Gastroesophageal sphincter (tissue), 4 donors: ENCODE results near the gene SERTM2. TPM values are rescaled to one million over a fixed set of nuclear protein-coding genes. Genes with fewer than 3 reads are reported as not detected.

Source experiments
- ATAC-seq: fragments of 150-250 bp; one replicate; pipeline ENCODE4 v1.9.1; 2016; ENCODE audit warnings: mild to moderate bottlenecking, moderate library complexity
- H3K27ac ChIP-seq, 4 donors: fragments of 200-600 bp; sonication (generic) in 3 of 4; 1 replicate in 3 of 4; 2 replicates in 1 of 4; pipeline ENCODE4 v1.5.1; 2016 to 2019
- H3K27me3 ChIP-seq: fragments of 200-600 bp; sonication (generic); one replicate; pipeline ENCODE4 v1.5.1; 2019
- H3K36me3 ChIP-seq, 2 donors: fragments of 200-600 bp; sonication (generic); one replicate each; pipeline ENCODE4 v1.5.1; 2019; ENCODE audit warnings: control low read depth in 1 of 2
- H3K4me1 ChIP-seq, 3 donors: fragments of 200-600 bp; sonication (generic); 1 replicate in 2 of 3; 2 replicates in 1 of 3; pipeline ENCODE4 v1.5.1; 2016 to 2019; ENCODE audit warnings: control low read depth in 2 of 3
- H3K4me3 ChIP-seq, 2 donors: fragments of 200-600 bp; sonication (generic); one replicate each; pipeline ENCODE4 v1.5.1; 2019; ENCODE audit warnings: mild to moderate bottlenecking in 1 of 2, moderate library complexity in 1 of 2
- H3K9me3 ChIP-seq, 3 donors: fragments of 200-600 bp; sonication (generic); one replicate each; pipeline ENCODE4 v1.5.1; 2017 to 2019; ENCODE audit warnings: control low read depth in 2 of 3
- EP300 ChIP-seq: sonication (generic); formaldehyde crosslinking; IDR thresholded peaks from one replicate; pipeline ENCODE4 v1.6.1; 2017; ENCODE audit warnings: antibody characterized with exemption, mild to moderate bottlenecking
- POLR2A ChIP-seq, 2 donors: fragments of 450-650 bp; IDR thresholded peaks; one replicate each; pipeline ENCODE4 v1.6.1; 2017; ENCODE audit warnings: antibody characterized with exemption in 2 of 2, mild to moderate bottlenecking in 2 of 2, moderate library complexity in 1 of 2
- POLR2AphosphoS5 ChIP-seq: sonication (generic); formaldehyde crosslinking; IDR thresholded peaks from one replicate; pipeline ENCODE4 v1.6.1; 2017; ENCODE audit warnings: antibody characterized with exemption
- WGBS, 2 donors: methylation state at CpG; one replicate each; pipeline ENCODE4 v1.1.5; 2018; ENCODE audit warnings: low coverage in 1 of 2; 5-methylcytosine and 5-hydroxymethylcytosine counted together
- total RNA-seq, 4 donors: library from RNA; depleted of rRNA; stranded (reverse); fragments of >200 nt; gene quantifications; one replicate each; pipeline ENCODE4 v1.1.0, GENCODE V29; 2016
- TF ChIP-seq, protein P1 (sequence below), 4 experiments: fragments of 200-600 bp in 2 of 4; fragments of 450-650 bp in 2 of 4; sonication (generic) in 1 of 4; IDR thresholded peaks; one replicate each; pipeline ENCODE4 v1.5.1; 2017 to 2019; ENCODE audit warnings: antibody characterized with exemption in 4 of 4, mild to moderate bottlenecking in 2 of 4, moderate library complexity in 2 of 4

The SERTM2 gene
- total RNA-seq, 4 donors from 2014 or later, result 5.7 TPM; not detected in 3

DNA sequence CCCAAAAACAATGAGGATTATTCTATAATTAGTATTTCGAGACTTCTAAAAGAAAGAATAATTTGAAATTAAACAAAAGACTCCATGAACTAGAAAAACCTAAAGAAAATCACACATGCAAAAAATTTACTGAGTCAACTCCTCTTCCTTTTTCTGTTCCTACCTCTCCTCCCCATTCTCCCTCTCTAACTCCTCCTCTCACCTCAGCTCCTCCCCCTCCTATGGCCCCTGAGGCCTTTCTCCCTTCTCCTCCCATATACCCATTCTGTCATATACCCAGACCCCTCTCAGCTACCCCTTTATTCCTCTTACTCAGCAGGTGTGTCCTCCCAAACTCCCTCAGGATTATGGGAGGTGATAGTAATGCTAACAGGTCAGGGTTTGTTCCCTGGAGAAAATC, 57.4 kb downstream of the SERTM2 start:
- ATAC-seq, result no peak
- Histone ChIP-seq H3K4me1 (no peaks in the 10 kb centered on the region), H3K36me3 (no peaks in the 10 kb centered on the region), H3K4me3 (no peak overlapping the region), H3K27ac (no peak overlapping the region), H3K9me3 (no peaks in the 10 kb centered on the region), H3K27me3 (no peaks in the 10 kb centered on the region)
- WGBS, 2 donors, result 67 to 75% methylated on average over 1 of the region's 1 CpG
- TF ChIP-seq POLR2A (IDR thresholded peaks at IDR 0.05), result no peak
- TF ChIP-seq, protein P1, sequence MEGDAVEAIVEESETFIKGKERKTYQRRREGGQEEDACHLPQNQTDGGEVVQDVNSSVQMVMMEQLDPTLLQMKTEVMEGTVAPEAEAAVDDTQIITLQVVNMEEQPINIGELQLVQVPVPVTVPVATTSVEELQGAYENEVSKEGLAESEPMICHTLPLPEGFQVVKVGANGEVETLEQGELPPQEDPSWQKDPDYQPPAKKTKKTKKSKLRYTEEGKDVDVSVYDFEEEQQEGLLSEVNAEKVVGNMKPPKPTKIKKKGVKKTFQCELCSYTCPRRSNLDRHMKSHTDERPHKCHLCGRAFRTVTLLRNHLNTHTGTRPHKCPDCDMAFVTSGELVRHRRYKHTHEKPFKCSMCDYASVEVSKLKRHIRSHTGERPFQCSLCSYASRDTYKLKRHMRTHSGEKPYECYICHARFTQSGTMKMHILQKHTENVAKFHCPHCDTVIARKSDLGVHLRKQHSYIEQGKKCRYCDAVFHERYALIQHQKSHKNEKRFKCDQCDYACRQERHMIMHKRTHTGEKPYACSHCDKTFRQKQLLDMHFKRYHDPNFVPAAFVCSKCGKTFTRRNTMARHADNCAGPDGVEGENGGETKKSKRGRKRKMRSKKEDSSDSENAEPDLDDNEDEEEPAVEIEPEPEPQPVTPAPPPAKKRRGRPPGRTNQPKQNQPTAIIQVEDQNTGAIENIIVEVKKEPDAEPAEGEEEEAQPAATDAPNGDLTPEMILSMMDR (IDR thresholded peaks at IDR 0.05), result no peak
- no peak for TF ChIP-seq EP300
- no peak for TF ChIP-seq POLR2AphosphoS5

Other genes with a start within 250 kb of the SERTM2 start
- 1 to 10 TPM in 2 of 4 donors, under 1 TPM in 2; 0.57 to 7.4 (median 0.89) TPM for gene CAPN6, start 241.2 kb upstream of the SERTM2 start, total RNA-seq
- gene DCX, start 99.5 kb upstream of the SERTM2 start, total RNA-seq, result under 1 TPM in 1 of 4 donors, not detected in 3; under 0.01 TPM
- 10 to 100 TPM; 34.6 to 62.4 (median 49.9) TPM for gene ALG13, start 169.5 kb downstream of the SERTM2 start, total RNA-seq